WTC11 (cell line): ENCODE measurements around the gene HSD17B14. TPM values are rescaled to one million over a fixed set of nuclear protein-coding genes. Genes with fewer than 3 reads are reported as not detected.

ENCODE experiments used
- ARID4B ChIP-seq: sonication (generic); formaldehyde crosslinking; IDR thresholded peaks from 2 replicates; pipeline ENCODE4 v1.8.0; 2023; ENCODE audit warnings: missing genetic modification reagents, mild to moderate bottlenecking, borderline replicate concordance
- CREM ChIP-seq: sonication (generic); formaldehyde crosslinking; IDR thresholded peaks from 2 replicates; pipeline ENCODE4 v1.8.1; 2022; ENCODE audit warnings: mild to moderate bottlenecking, missing genetic modification reagents, moderate library complexity
- ESRRA ChIP-seq: sonication (generic); formaldehyde crosslinking; IDR thresholded peaks from 2 replicates; pipeline ENCODE4 v1.8.1; 2022; ENCODE audit warnings: mild to moderate bottlenecking, missing genetic modification reagents, borderline replicate concordance
- FOXJ3 ChIP-seq: sonication (generic); formaldehyde crosslinking; IDR thresholded peaks from 2 replicates; pipeline ENCODE4 v1.9.0; 2021; ENCODE audit warnings: missing genetic modification reagents, mild to moderate bottlenecking, borderline replicate concordance
- FOXK1 ChIP-seq: sonication (generic); formaldehyde crosslinking; IDR thresholded peaks from 2 replicates; pipeline ENCODE4 v1.8.0; 2022; ENCODE audit warnings: mild to moderate bottlenecking, moderate library complexity, missing genetic modification reagents
- GABPB1 ChIP-seq: sonication (generic); formaldehyde crosslinking; IDR thresholded peaks from 2 replicates; pipeline ENCODE4 v1.8.1; 2023; ENCODE audit warnings: mild to moderate bottlenecking, missing genetic modification reagents
- KAT7 ChIP-seq: sonication (generic); formaldehyde crosslinking; IDR thresholded peaks from 2 replicates; pipeline ENCODE4 v1.8.1; 2023; ENCODE audit warnings: missing genetic modification reagents, mild to moderate bottlenecking, borderline replicate concordance
- MYBL2 ChIP-seq: sonication (generic); formaldehyde crosslinking; IDR thresholded peaks from 2 replicates; pipeline ENCODE4 v1.8.1; 2023; ENCODE audit warnings: mild to moderate bottlenecking, moderate library complexity, missing genetic modification reagents
- NR1H2 ChIP-seq: sonication (generic); formaldehyde crosslinking; IDR thresholded peaks from 2 replicates; pipeline ENCODE4 v1.9.0; 2021; ENCODE audit warnings: mild to moderate bottlenecking, moderate library complexity, missing genetic modification reagents
- RELA ChIP-seq: sonication (generic); formaldehyde crosslinking; IDR thresholded peaks from 2 replicates; pipeline ENCODE4 v1.8.1; 2022; ENCODE audit warnings: missing genetic modification reagents, mild to moderate bottlenecking, borderline replicate concordance
- SMAD3 ChIP-seq: sonication (generic); formaldehyde crosslinking; IDR thresholded peaks from 2 replicates; pipeline ENCODE4 v1.8.0; 2022; ENCODE audit warnings: missing genetic modification reagents, mild to moderate bottlenecking, borderline replicate concordance
- TEAD1 ChIP-seq: sonication (generic); formaldehyde crosslinking; IDR thresholded peaks from 2 replicates; pipeline ENCODE4 v1.8.0; 2022; ENCODE audit warnings: mild to moderate bottlenecking, missing genetic modification reagents
- USF2 ChIP-seq: sonication (generic); formaldehyde crosslinking; IDR thresholded peaks from 2 replicates; pipeline ENCODE4 v1.8.1; 2023; ENCODE audit warnings: mild to moderate bottlenecking, missing genetic modification reagents, moderate library complexity
- ZNF416 ChIP-seq: fragments of 250-450 bp; sonication (Bioruptor Pico); IDR thresholded peaks from 2 replicates; pipeline ENCODE4 v1.9.0; 2021; ENCODE audit warnings: mild to moderate bottlenecking, inconsistent platforms
- total RNA-seq: library from RNA; stranded (reverse); gene quantifications from 3 replicates; pipeline ENCODE4 v1.2.3, GENCODE V29; 2021
- TF ChIP-seq, protein P1 (sequence below): sonication (generic); formaldehyde crosslinking; IDR thresholded peaks from 2 replicates; pipeline ENCODE4 v1.8.0; 2022; ENCODE audit warnings: mild to moderate bottlenecking, missing genetic modification reagents
- TF ChIP-seq, protein P2 (sequence below): sonication (generic); formaldehyde crosslinking; IDR thresholded peaks from 2 replicates; pipeline ENCODE4 v1.8.0; 2022; ENCODE audit warnings: missing genetic modification reagents
- TF ChIP-seq, protein P3 (sequence below): sonication (generic); formaldehyde crosslinking; IDR thresholded peaks from 2 replicates; pipeline ENCODE4 v1.8.1; 2023; ENCODE audit warnings: mild to moderate bottlenecking, missing genetic modification reagents, moderate library complexity
- TF ChIP-seq, protein P4 (sequence below): sonication (generic); formaldehyde crosslinking; IDR thresholded peaks from 2 replicates; pipeline ENCODE4 v1.8.1; 2023; ENCODE audit warnings: mild to moderate bottlenecking, missing genetic modification reagents, borderline replicate concordance

The HSD17B14 gene
- total RNA-seq, 1 experiment from 2014 or later, result 11.4 TPM

GRCh38 chr19:48872182-48872883 is 36.0 kb upstream of the HSD17B14 start, which contains the start of gene PPP1R15A (continued):
- peak; percentile 67; the same call in 1 of the 2 replicates for TF ChIP-seq ARID4B (CRISPR knock-in tag)
- TF ChIP-seq ZNF416, result 0 out of 2 replicates have a peak, but pooled peaks have one; percentile 16
- TF ChIP-seq, protein P1, sequence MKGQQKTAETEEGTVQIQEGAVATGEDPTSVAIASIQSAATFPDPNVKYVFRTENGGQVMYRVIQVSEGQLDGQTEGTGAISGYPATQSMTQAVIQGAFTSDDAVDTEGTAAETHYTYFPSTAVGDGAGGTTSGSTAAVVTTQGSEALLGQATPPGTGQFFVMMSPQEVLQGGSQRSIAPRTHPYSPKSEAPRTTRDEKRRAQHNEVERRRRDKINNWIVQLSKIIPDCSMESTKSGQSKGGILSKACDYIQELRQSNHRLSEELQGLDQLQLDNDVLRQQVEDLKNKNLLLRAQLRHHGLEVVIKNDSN (CRISPR knock-in tag), result peak; percentile 33; the same call in 1 of the 2 replicates
- TF ChIP-seq SMAD3 (CRISPR knock-in tag), result 0 out of 2 replicates have a peak, but pooled peaks have one; percentile 66
- 0 out of 2 replicates have a peak, but pooled peaks have one; percentile 36 for TF ChIP-seq RELA (CRISPR knock-in tag)
- peak; percentile 45; the same call in 1 of the 2 replicates for TF ChIP-seq MYBL2 (CRISPR knock-in tag)
- peak; percentile 80; the same call in 1 of the 2 replicates for TF ChIP-seq CREM (CRISPR knock-in tag)
- TF ChIP-seq FOXK1, result peak; percentile 76
- TF ChIP-seq, protein P2, sequence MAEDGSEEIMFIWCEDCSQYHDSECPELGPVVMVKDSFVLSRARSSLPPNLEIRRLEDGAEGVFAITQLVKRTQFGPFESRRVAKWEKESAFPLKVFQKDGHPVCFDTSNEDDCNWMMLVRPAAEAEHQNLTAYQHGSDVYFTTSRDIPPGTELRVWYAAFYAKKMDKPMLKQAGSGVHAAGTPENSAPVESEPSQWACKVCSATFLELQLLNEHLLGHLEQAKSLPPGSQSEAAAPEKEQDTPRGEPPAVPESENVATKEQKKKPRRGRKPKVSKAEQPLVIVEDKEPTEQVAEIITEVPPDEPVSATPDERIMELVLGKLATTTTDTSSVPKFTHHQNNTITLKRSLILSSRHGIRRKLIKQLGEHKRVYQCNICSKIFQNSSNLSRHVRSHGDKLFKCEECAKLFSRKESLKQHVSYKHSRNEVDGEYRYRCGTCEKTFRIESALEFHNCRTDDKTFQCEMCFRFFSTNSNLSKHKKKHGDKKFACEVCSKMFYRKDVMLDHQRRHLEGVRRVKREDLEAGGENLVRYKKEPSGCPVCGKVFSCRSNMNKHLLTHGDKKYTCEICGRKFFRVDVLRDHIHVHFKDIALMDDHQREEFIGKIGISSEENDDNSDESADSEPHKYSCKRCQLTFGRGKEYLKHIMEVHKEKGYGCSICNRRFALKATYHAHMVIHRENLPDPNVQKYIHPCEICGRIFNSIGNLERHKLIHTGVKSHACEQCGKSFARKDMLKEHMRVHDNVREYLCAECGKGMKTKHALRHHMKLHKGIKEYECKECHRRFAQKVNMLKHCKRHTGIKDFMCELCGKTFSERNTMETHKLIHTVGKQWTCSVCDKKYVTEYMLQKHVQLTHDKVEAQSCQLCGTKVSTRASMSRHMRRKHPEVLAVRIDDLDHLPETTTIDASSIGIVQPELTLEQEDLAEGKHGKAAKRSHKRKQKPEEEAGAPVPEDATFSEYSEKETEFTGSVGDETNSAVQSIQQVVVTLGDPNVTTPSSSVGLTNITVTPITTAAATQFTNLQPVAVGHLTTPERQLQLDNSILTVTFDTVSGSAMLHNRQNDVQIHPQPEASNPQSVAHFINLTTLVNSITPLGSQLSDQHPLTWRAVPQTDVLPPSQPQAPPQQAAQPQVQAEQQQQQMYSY (CRISPR knock-in tag), result no peak
- TF ChIP-seq, protein P3, sequence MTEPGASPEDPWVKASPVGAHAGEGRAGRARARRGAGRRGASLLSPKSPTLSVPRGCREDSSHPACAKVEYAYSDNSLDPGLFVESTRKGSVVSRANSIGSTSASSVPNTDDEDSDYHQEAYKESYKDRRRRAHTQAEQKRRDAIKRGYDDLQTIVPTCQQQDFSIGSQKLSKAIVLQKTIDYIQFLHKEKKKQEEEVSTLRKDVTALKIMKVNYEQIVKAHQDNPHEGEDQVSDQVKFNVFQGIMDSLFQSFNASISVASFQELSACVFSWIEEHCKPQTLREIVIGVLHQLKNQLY, result no peak
- TF ChIP-seq FOXJ3, result no peak
- no peak for TF ChIP-seq KAT7 (CRISPR knock-in tag)
- TF ChIP-seq NR1H2 (CRISPR knock-in tag), result 0 out of 2 replicates have a peak, but pooled peaks have one; percentile 31
- no peak for TF ChIP-seq USF2
- TF ChIP-seq, protein P4, sequence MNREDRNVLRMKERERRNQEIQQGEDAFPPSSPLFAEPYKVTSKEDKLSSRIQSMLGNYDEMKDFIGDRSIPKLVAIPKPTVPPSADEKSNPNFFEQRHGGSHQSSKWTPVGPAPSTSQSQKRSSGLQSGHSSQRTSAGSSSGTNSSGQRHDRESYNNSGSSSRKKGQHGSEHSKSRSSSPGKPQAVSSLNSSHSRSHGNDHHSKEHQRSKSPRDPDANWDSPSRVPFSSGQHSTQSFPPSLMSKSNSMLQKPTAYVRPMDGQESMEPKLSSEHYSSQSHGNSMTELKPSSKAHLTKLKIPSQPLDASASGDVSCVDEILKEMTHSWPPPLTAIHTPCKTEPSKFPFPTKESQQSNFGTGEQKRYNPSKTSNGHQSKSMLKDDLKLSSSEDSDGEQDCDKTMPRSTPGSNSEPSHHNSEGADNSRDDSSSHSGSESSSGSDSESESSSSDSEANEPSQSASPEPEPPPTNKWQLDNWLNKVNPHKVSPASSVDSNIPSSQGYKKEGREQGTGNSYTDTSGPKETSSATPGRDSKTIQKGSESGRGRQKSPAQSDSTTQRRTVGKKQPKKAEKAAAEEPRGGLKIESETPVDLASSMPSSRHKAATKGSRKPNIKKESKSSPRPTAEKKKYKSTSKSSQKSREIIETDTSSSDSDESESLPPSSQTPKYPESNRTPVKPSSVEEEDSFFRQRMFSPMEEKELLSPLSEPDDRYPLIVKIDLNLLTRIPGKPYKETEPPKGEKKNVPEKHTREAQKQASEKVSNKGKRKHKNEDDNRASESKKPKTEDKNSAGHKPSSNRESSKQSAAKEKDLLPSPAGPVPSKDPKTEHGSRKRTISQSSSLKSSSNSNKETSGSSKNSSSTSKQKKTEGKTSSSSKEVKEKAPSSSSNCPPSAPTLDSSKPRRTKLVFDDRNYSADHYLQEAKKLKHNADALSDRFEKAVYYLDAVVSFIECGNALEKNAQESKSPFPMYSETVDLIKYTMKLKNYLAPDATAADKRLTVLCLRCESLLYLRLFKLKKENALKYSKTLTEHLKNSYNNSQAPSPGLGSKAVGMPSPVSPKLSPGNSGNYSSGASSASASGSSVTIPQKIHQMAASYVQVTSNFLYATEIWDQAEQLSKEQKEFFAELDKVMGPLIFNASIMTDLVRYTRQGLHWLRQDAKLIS (CRISPR knock-in tag), result peak; percentile 76; the same call in 1 of the 2 replicates
- peak; percentile 80 for TF ChIP-seq GABPB1 (CRISPR knock-in tag)
- 0 out of 2 replicates have a peak, but pooled peaks have one; percentile 42 for TF ChIP-seq TEAD1 (CRISPR knock-in tag)
- TF ChIP-seq ESRRA (CRISPR knock-in tag), result no peak
